K562 (cell line): Measurements from ENCODE around the gene ATF6B. TPM values are rescaled to one million over a fixed set of nuclear protein-coding genes. Genes with fewer than 3 reads are reported as not detected.

ENCODE experiments used
- CHD1 ChIP-seq: fragments of 200-600 bp; sonication (generic); IDR thresholded peaks from one replicate; pipeline ENCODE4 v1.6.1; 2012; ENCODE audit warnings: mild to moderate bottlenecking, moderate library complexity, low read length, inconsistent platforms
- COPS2 ChIP-seq: fragments of 450-650 bp; conservative IDR thresholded peaks from 2 replicates; pipeline ENCODE4 v1.6.1; 2016; ENCODE audit warnings: mild to moderate bottlenecking, moderate library complexity
- ELF4 ChIP-seq: fragments of 450-650 bp; formaldehyde crosslinking; IDR thresholded peaks from 2 replicates; pipeline ENCODE4 v1.4.0; 2022; ENCODE audit warnings: missing genetic modification characterization
- ETV6 ChIP-seq, 3 experiments: fragments of 150-350 bp in 1 of 3; sonication (generic) in 1 of 3; formaldehyde crosslinking in 1 of 3; IDR thresholded peaks; 2 replicates each; pipeline versions ENCODE4 v1.6.1 to v1.8.0; 2014 to 2022; ENCODE audit warnings: borderline replicate concordance in 2 of 3, low read depth in 2 of 3, antibody characterized with exemption in 1 of 3, low read length in 1 of 3, mild to moderate bottlenecking in 1 of 3, missing genetic modification reagents in 1 of 3
- EZH2 ChIP-seq: IDR thresholded peaks from 2 replicates; pipeline ENCODE4 v1.6.1; 2012; ENCODE audit warnings: low read depth, mild to moderate bottlenecking, inconsistent platforms, low read length, borderline replicate concordance
- IRF2 ChIP-seq: sonication (generic); formaldehyde crosslinking; IDR thresholded peaks from 2 replicates; pipeline ENCODE4 v1.8.1; 2022; ENCODE audit warnings: mild to moderate bottlenecking, missing genetic modification reagents
- MAZ ChIP-seq, 2 experiments: fragments of 450-650 bp in 1 of 2; sonication (generic) in 1 of 2; formaldehyde crosslinking; IDR thresholded peaks in 1 of 2; conservative IDR thresholded peaks in 1 of 2; 2 replicates each; pipeline versions ENCODE4 v1.4.0 to v1.5.0; 2020; ENCODE audit warnings: mild to moderate bottlenecking in 1 of 2, missing genetic modification reagents in 1 of 2
- MTF1 ChIP-seq: fragments of 250-450 bp; sonication (Bioruptor Pico); IDR thresholded peaks from 2 replicates; pipeline ENCODE4 v1.9.0; 2021; ENCODE audit warnings: moderate library complexity, mild to moderate bottlenecking, inconsistent platforms, borderline replicate concordance
- NBN ChIP-seq: fragments of 450-650 bp; IDR thresholded peaks from 2 replicates; pipeline ENCODE4 v1.6.1; 2016; ENCODE audit warnings: low read depth, mild to moderate bottlenecking
- NELFE ChIP-seq: IDR thresholded peaks from 2 replicates; pipeline ENCODE4 v1.6.1; 2011; ENCODE audit warnings: mild to moderate bottlenecking; ENCODE audit not compliant: insufficient read depth, insufficient read length
- NR2C1 ChIP-seq, 2 experiments: fragments of 450-650 bp; IDR thresholded peaks; 2 replicates each; pipeline ENCODE4 v1.6.1; 2017; ENCODE audit warnings: mild to moderate bottlenecking in 2 of 2, antibody characterized with exemption in 1 of 2, inconsistent platforms in 1 of 2, missing compliant biosample characterization in 1 of 2, missing genetic modification characterization in 1 of 2
- SUPT5H ChIP-seq: fragments of 450-650 bp; IDR thresholded peaks from 2 replicates; pipeline ENCODE4 v1.6.1; 2016
- TAF7 ChIP-seq: fragments of 450-650 bp; IDR thresholded peaks from 2 replicates; pipeline ENCODE4 v1.6.1; 2016; ENCODE audit warnings: missing genetic modification characterization, missing compliant biosample characterization
- XRCC3 ChIP-seq: fragments of 450-650 bp; IDR thresholded peaks from 2 replicates; pipeline ENCODE4 v1.6.1; 2017; ENCODE audit warnings: mild to moderate bottlenecking, moderate library complexity
- ZBTB1 ChIP-seq: sonication (generic); formaldehyde crosslinking; IDR thresholded peaks from 2 replicates; pipeline ENCODE4 v1.8.1; 2023; ENCODE audit warnings: missing genetic modification reagents, low read depth, mild to moderate bottlenecking, borderline replicate concordance
- ZC3H11A ChIP-seq: IDR thresholded peaks from 2 replicates; pipeline ENCODE4 v1.6.1; 2012; ENCODE audit warnings: low read depth, low read length, improper control_type of control experiment
- ZNF184 ChIP-seq: sonication (generic); formaldehyde crosslinking; IDR thresholded peaks from 2 replicates; pipeline ENCODE4 v1.5.0; 2020; ENCODE audit warnings: missing genetic modification reagents
- ZNF282 ChIP-seq: sonication (generic); formaldehyde crosslinking; IDR thresholded peaks from 2 replicates; pipeline ENCODE4 v1.8.1; 2023; ENCODE audit warnings: missing genetic modification reagents
- ZNF583 ChIP-seq: fragments of 250-450 bp; sonication (Bioruptor Pico); IDR thresholded peaks from 2 replicates; pipeline ENCODE4 v1.4.0; 2020
- polyA plus RNA-seq, 8 experiments: library from polyadenylated mRNA; depleted of rRNA in 4 of 8; stranded (reverse) in 5 of 8; unstranded in 3 of 8; fragments of >200 nt; fragmentation: Nextera tagmentation in 2 of 8; fragmentation: Illumina TruSeq in 1 of 8; extraction: Ambion mirVana in 2 of 8; extraction: Trizol in 1 of 8; gene quantifications; 2 replicates each; pipeline versions ENCODE4 v1.2.1 to v1.2.3, GENCODE V29; 2011 to 2014; ENCODE audit warnings: inconsistent platforms in 1 of 8, missing spikeins in 1 of 8
- total RNA-seq, 7 experiments: library from RNA; depleted of rRNA in 6 of 7; stranded (reverse); fragments of >200 nt in 6 of 7; fragmentation: Illumina TruSeq in 2 of 7; extraction: Trizol in 2 of 7; gene quantifications; 2 replicates each; pipeline versions ENCODE4 v1.2.1 to v1.2.3, GENCODE V29; 2011 to 2021; ENCODE audit warnings: low replicate concordance in 1 of 7
- TF ChIP-seq, protein P1 (sequence below): sonication (generic); formaldehyde crosslinking; IDR thresholded peaks from 2 replicates; pipeline ENCODE4 v1.8.1; 2023; ENCODE audit warnings: mild to moderate bottlenecking, missing genetic modification reagents
- TF ChIP-seq, protein P2 (sequence below): sonication (generic); formaldehyde crosslinking; IDR thresholded peaks from 2 replicates; pipeline ENCODE4 v1.8.0; 2022; ENCODE audit warnings: mild to moderate bottlenecking, missing genetic modification reagents
- TF ChIP-seq, protein P3 (sequence below): fragments of 450-650 bp; IDR thresholded peaks from 2 replicates; pipeline ENCODE4 v1.7.1; 2018; ENCODE audit warnings: mild to moderate bottlenecking, low read depth; ENCODE audit not compliant: partially characterized antibody

ATF6B gene
- total and polyA plus RNA-seq, 9 of the 15 experiments (the other 6 are each of a cell fraction or from before 2014, with no cell fraction given): 20.7 to 131 (median 31.7) TPM

DNA sequence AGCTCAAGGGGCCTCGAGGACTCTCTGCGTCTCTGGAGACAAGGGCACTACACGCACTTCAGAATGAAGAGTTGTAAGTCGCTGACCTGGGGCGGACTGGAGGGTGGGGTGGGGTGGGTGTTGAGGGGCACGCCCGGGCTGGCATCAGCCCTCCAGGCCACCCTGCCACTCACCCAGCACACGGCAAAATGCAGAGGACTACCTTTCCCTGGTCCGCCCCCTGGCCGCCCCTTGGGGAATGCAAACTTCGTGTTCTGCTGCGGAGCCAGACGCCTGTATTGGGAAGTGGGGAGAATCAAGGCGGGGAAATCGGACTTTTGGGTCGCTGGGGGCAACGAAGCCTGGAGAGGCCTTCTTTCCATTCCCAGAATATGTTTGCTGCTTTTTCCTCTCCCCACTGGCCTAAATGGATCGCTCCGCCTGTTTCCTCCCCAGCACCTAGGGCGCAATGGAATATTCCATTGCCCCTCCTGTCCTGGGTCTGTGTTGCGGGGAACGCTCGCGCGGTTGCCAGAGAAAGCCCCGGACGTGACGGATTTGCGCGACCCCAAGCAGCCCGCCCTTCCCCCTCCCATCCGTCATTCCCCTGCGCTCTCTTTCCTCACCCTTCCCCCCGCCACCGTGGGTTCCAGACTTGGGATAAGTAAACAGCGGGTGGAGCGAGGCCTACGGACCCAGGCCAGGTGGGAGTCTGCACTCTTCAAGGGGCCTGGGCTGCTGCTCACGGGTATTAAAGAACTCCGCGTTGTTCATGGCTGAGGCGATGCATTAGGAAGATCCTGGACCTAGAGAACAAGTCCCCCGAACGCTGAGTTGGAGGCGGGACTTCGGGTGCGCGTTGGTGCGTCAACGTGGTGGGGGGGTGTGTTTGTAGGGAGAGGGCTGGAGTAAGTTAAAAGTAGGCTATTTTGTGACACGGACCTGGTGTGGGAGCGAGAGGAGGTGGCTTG is 25.8 kb upstream of the ATF6B start, which contains the start of gene PPT2 (continued):
- peak; percentile 69 for TF ChIP-seq NR2C1 (IDR thresholded peaks at IDR 0.05)
- TF ChIP-seq NR2C1 (tag; IDR thresholded peaks at IDR 0.05): peak; percentile 59
- TF ChIP-seq, protein P1, sequence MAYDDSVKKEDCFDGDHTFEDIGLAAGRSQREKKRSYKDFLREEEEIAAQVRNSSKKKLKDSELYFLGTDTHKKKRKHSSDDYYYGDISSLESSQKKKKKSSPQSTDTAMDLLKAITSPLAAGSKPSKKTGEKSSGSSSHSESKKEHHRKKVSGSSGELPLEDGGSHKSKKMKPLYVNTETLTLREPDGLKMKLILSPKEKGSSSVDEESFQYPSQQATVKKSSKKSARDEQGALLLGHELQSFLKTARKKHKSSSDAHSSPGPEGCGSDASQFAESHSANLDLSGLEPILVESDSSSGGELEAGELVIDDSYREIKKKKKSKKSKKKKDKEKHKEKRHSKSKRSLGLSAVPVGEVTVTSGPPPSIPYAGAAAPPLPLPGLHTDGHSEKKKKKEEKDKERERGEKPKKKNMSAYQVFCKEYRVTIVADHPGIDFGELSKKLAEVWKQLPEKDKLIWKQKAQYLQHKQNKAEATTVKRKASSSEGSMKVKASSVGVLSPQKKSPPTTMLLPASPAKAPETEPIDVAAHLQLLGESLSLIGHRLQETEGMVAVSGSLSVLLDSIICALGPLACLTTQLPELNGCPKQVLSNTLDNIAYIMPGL: 0 out of 2 replicates have a peak, but pooled peaks have one; percentile 34
- no peak for TF ChIP-seq COPS2
- TF ChIP-seq ZNF184 (CRISPR knock-in tag): no peak
- TF ChIP-seq MAZ (CRISPR knock-in tag; conservative IDR thresholded peaks at IDR 0.05 in 1 of 2, IDR thresholded peaks at IDR 0.05 in 1 of 2): peak in 1 of 2 experiments; percentile 72
- TF ChIP-seq, protein P2, sequence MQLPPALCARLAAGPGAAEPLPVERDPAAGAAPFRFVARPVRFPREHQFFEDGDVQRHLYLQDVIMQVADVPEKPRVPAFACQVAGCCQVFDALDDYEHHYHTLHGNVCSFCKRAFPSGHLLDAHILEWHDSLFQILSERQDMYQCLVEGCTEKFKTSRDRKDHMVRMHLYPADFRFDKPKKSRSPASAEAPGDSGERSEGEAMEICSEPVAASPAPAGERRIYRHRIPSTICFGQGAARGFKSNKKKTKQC (CRISPR knock-in tag): 0 out of 2 replicates have a peak, but pooled peaks have one; percentile 3
- TF ChIP-seq EZH2: no peak
- TF ChIP-seq NELFE: no peak
- TF ChIP-seq XRCC3: no peak
- 0 out of 2 replicates have a peak, but pooled peaks have one; percentile 67 for TF ChIP-seq ZNF282
- 0 out of 2 replicates have a peak, but pooled peaks have one; percentile 16 for TF ChIP-seq ZC3H11A
- TF ChIP-seq, protein P3, sequence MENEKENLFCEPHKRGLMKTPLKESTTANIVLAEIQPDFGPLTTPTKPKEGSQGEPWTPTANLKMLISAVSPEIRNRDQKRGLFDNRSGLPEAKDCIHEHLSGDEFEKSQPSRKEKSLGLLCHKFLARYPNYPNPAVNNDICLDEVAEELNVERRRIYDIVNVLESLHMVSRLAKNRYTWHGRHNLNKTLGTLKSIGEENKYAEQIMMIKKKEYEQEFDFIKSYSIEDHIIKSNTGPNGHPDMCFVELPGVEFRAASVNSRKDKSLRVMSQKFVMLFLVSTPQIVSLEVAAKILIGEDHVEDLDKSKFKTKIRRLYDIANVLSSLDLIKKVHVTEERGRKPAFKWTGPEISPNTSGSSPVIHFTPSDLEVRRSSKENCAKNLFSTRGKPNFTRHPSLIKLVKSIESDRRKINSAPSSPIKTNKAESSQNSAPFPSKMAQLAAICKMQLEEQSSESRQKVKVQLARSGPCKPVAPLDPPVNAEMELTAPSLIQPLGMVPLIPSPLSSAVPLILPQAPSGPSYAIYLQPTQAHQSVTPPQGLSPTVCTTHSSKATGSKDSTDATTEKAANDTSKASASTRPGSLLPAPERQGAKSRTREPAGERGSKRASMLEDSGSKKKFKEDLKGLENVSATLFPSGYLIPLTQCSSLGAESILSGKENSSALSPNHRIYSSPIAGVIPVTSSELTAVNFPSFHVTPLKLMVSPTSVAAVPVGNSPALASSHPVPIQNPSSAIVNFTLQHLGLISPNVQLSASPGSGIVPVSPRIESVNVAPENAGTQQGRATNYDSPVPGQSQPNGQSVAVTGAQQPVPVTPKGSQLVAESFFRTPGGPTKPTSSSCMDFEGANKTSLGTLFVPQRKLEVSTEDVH: peak; percentile 83
- peak; percentile 18; the same call in 1 of the 2 replicates for TF ChIP-seq ZNF583 (CRISPR knock-in tag)
- TF ChIP-seq ETV6 (IDR thresholded peaks at IDR 0.05; ENCODE audit: borderline replicate concordance in 1 of 2, low read depth in 2 of 2, low read length in 1 of 2): peak in 1 of 2 experiments; percentile 49; a peak in 1 of 4 replicates
- no peak for TF ChIP-seq ETV6 (CRISPR knock-in tag; IDR thresholded peaks at IDR 0.05; ENCODE audit: borderline replicate concordance)
- no peak for TF ChIP-seq ELF4 (CRISPR knock-in tag)
- TF ChIP-seq IRF2 (CRISPR knock-in tag): no peak
- TF ChIP-seq MTF1 (CRISPR knock-in tag): no peak
- peak; percentile 8; the same call in 1 of the 2 replicates for TF ChIP-seq TAF7 (tag)
- TF ChIP-seq CHD1: peak; percentile 72
- TF ChIP-seq NBN: peak; percentile 81
- TF ChIP-seq SUPT5H: peak; percentile 76
- TF ChIP-seq ZBTB1 (CRISPR knock-in tag): peak; percentile 83; the same call in 1 of the 2 replicates
